Jurkat, Clone E6-1 (cell line): ENCODE results near the gene MYBPC3.
A peak's percentile ranks its signal among the peaks of the same experiment; 100 is the strongest.

Source experiments
- DNase-seq: peaks from one replicate; pipeline ENCODE4 v3.0.0-alpha.2; 2011; ENCODE audit warnings: low read depth, low spot score
- H3K4me3 ChIP-seq: 2 replicates; pipeline ENCODE4 v1.5.1; 2011; ENCODE audit warnings: mild to moderate bottlenecking, low read length, control low read depth, moderate library complexity

The MYBPC3 gene

GRCh38 chr11:47388697-47389576 lies 36.4 kb upstream of the MYBPC3 start:
- no peak for DNase-seq
- H3K4me3 ChIP-seq = no peak overlapping the region

DNA sequence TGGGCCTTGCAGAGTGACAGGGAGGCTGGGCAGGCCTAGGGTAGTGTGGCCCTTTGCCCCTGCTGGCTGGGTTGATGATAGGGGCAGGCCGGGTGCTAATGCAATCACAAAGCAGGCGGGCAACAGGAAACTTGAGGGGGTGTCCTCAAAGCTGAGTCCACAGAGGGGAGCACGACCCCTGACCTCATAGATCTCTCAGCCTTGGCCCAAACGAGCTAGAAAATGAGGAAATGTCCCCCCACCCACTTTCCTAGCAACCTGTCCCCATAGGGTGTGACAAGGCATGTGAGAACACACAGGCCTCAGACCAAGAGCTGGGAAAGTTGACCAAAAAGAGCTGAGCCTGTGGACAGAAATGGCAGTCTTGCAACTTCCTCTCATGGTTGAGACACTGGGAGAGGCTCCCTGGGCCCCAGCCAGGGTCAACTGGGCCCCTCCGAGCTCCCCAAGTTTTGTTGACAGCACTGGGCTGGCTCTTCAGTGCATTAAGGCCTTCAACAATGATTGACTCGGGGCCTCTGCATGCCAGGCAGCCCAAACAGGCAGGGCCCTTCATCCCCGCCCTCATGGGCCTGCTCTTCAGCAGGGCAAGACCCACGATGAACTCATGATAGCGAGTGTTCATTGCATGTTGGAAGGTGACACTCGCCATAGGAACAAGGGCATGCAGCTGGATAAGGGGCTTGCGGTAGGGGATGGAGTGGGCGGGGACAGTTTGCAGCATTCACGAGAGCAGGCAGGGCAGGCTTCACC lies 35.6 kb upstream of the MYBPC3 start:
- no peak overlapping the region for H3K4me3 ChIP-seq
- no peak for DNase-seq

DNA sequence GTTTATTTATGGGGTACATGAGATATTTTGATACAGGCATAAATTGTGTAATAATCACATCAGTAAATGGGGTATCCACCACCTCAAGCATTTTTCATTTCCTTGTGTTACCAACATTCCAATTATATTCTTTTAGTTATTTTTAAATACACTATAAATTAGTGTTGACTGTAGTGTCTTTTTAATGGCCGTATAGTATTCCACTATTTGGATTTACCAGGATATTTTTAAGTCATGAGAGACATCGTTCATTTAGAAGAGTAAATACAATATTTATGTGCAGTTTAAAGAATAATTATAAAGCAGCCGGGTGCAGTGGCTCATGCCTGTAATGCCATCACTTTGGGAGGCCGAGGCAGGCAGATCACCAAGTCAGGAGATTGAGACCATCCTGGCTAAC lies 32.0 kb upstream of the MYBPC3 start:
- H3K4me3 ChIP-seq = no peak overlapping the region
- no peak for DNase-seq

- no peak for DNase-seq
- H3K4me3 ChIP-seq = no peak overlapping the region
These were observed 30.6 kb upstream of the MYBPC3 start for GRCh38 chr11:47383071-47383470.

DNA sequence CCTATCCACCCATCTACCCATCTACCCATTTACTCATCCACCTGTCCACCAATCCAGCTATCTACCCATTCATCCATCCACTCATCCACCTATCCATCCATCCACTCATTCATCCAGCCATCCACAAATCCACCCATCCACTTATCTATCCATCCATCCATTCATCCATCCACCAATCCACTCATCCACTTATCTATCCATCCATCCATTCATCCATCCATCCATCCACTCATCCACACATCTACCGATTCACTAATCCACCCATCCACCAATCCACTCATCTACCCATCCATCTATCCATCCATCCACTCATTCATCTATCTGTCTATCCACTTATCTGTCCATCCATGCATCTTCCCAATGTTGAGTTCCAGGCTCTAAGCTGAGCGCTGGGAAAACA lies 27.6 kb upstream of the MYBPC3 start:
- no peak for DNase-seq
- no peak overlapping the region for H3K4me3 ChIP-seq

DNA sequence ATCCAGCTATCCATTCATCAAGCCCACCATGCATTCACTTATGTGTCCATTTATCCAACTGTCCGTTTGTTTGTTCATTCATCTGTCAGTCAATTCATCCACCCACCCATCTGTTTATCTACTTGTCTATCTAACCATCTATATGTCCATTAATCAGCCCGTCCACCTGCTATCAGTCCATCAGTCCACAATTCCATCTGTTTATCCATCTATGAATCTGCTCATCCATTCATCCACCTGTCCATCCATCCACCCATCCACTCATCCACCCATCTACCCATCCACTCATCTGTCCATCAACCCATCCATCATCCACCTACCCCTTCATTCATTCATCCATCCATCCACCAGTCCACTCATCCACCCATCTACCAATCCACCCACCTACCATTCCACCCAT lies 26.8 kb upstream of the MYBPC3 start:
- no peak overlapping the region for H3K4me3 ChIP-seq
- no peak for DNase-seq

GRCh38 chr11:47378836-47379170 lies 26.3 kb upstream of the MYBPC3 start:
- H3K4me3 ChIP-seq = no peak overlapping the region
- DNase-seq = no peak

- DNase-seq = no peak
These were observed 25.7 kb upstream of the MYBPC3 start, which contains the start of gene SPI1 for GRCh38 chr11:47378010-47378835. Gene SPI1, minus strand, starts transcription at chr11:47378547. Its CDS starts 194 bp downstream, at chr11:47378353.

DNA sequence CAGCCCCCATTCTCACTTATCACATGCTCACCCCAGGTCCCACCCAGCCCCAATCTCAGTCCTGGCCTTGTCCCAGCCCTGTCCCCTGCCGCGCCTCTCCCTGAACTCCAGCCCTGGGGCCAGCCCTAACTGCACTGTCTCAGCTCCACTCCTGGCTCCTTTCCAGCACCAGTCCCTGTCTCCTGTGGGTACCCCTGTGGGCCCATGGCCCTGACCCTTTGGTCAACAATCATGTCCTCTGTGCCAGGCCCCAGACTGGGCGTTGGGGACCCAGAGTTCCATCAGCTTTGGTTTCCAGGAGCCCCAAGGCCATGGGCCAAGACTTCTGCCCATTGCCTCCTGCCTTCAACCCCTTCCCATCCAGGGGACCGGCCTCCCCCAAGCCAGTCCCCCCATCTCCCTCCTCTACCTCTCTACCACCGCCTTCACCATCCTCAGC lies 25.1 kb upstream of the MYBPC3 start:
- H3K4me3 ChIP-seq = no peak overlapping the region
- no peak for DNase-seq

More at GRCh38 chr11:47378010-47378835, 25.7 kb upstream of the MYBPC3 start, which contains the start of gene SPI1:
- no peak within 1 kb of the TSS for H3K4me3 ChIP-seq

GRCh38 chr11:47376525-47377371 lies 24.2 kb upstream of the MYBPC3 start:
- no peak overlapping the region for H3K4me3 ChIP-seq
- no peak for DNase-seq

- H3K4me3 ChIP-seq = no peak overlapping the region
- DNase-seq = no peak
These were observed 23.6 kb upstream of the MYBPC3 start for GRCh38 chr11:47376107-47376524.

DNA sequence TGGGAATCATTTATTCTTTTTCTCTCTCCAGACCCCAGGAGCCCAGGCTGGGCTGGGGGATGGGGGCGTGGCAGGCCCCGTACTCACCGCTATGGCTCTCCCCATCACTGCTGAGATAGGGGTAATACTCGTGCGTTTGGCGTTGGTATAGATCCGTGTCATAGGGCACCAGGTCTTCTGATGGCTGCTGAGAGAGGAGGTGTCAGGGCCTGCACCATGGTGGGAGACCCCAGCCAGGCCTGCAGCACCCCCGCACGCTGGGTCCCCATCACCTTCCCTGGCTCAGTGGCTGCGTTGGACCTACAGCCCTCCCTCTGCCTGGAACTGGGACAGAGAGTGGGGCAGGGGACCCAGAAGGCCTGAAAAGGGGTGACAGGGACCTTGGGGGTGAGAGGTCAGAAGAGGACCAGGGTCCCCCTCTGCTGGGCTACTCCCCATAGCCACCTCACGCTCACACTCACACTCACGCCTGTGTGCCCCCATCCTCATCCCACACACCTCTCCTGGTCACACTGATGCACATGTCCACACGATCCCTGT lies 23.1 kb upstream of the MYBPC3 start:
- no peak for DNase-seq

DNA sequence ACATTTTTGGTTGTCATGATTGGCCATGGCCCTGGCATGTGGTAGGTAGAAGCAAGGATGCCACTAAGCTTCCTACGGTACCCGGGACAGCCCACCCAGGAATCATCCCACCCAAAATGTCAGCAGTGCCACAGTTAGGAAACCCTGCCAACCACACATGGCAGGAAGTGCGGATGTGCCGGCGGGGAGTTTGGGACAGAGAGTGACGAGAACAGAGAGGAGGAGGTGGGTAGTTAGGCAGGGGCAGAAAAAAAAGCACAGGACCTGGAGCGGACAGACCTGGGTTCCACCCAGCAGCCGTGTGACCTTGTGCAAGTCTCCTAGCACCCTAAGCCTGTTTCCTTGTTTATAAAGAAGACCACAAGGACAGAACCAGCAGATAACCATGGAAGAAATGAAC lies 22.5 kb upstream of the MYBPC3 start:
- H3K4me3 ChIP-seq = no peak overlapping the region
- DNase-seq = no peak

More for the DNA sequence above, 23.1 kb upstream of the MYBPC3 start:
- no peak overlapping the region for H3K4me3 ChIP-seq

DNA sequence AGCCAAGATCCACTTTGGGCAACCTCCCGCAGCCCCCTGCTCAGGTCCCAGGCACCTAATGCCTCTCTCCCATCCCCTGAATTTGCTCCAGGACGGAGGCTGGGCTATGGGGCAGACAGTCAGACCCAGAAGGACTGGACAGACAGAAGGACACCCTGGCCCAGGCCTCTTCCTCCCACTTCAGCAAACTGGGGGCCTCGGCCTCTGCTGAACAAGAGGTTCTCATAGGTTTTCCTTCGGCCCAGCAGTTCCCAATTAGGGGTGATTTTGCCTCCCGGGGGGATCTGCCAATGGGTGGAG lies 22.2 kb upstream of the MYBPC3 start:
- no peak overlapping the region for H3K4me3 ChIP-seq
- no peak for DNase-seq

GRCh38 chr11:47373876-47374719 lies 21.6 kb upstream of the MYBPC3 start:
- no peak overlapping the region for H3K4me3 ChIP-seq
- DNase-seq = peak; percentile 46

GRCh38 chr11:47372422-47372821 lies 19.9 kb upstream of the MYBPC3 start:
- no peak for DNase-seq
- H3K4me3 ChIP-seq = no peak overlapping the region

DNA sequence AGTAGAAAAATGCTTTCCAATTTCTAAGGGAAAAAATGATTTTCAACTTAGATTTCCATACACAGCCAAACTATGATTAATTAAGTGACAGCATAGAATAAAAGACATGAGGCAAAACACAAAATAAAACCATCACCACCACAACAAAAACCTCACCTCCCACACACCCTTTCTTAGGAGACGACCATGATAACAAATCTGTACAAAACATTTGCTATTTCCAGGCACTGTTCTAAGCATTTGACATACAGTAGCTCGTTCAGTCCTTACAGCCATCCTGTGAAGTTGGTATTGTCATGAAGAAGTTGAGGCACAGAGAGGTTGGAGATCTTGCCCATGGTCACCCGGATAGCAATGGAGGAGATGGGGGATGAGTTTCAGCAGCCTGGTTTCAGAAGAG lies 17.2 kb upstream of the MYBPC3 start:
- H3K4me3 ChIP-seq = no peak overlapping the region
- no peak for DNase-seq

DNA sequence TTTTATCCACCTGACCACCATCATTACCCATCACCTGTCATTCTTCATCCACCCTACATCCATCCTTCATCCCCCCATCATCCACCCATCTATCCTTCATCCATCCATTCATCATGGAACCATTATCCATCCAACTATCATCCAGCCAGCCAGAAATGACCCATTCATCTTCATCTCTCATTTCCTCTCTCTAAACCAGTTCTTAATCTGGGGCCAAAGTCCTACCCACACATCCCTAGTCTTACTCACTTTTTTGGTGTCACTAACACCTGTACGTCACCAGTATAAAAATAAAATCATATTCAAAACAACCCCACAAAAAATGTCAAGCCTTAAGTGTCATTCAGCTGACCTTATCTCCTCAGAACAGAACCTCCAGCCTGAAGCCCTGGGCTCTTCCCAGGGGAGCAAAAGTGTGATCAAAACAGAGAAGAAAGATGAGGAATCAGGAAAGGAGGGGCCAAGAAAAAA lies 13.6 kb upstream of the MYBPC3 start:
- DNase-seq = no peak
- no peak overlapping the region for H3K4me3 ChIP-seq
